ENCODE data around the gene ANKRD11. TPM values are rescaled to one million over a fixed set of nuclear protein-coding genes. Genes with fewer than 3 reads are reported as not detected.

The ANKRD11 gene
- polyA plus RNA-seq, 3 donors = 3.2 to 62.4 (median 5.4) TPM

DNA sequence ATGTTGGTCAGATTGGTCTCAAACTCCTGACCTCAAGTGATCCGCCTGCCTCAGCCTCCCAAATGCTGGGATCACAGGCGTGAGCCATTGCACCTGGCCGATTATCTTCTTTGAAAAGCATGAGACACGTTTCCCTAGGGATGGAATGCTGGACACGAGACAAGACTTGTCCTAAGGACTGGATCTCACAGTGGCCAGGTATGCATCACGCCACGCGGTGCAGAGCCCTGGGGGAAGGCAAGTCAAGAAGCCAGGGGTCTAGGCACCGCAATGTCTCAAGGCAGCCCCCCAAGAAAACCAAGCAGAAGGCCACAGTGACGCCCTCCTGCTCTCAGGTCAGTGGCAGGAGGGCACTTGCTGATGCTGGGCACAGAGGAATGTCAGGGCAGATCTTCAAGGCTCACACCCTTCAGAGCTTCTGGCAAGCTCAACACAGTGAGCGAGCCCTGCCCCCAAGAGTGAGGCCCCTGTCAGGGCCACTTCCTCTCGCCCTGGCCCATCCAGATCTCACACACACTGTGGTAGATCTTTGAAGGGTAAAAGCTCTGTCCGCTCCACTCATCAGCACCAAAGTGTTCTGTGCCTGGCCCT lies 138.2 kb downstream of the ANKRD11 start:
- TF ChIP-seq, protein P1, sequence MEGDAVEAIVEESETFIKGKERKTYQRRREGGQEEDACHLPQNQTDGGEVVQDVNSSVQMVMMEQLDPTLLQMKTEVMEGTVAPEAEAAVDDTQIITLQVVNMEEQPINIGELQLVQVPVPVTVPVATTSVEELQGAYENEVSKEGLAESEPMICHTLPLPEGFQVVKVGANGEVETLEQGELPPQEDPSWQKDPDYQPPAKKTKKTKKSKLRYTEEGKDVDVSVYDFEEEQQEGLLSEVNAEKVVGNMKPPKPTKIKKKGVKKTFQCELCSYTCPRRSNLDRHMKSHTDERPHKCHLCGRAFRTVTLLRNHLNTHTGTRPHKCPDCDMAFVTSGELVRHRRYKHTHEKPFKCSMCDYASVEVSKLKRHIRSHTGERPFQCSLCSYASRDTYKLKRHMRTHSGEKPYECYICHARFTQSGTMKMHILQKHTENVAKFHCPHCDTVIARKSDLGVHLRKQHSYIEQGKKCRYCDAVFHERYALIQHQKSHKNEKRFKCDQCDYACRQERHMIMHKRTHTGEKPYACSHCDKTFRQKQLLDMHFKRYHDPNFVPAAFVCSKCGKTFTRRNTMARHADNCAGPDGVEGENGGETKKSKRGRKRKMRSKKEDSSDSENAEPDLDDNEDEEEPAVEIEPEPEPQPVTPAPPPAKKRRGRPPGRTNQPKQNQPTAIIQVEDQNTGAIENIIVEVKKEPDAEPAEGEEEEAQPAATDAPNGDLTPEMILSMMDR (IDR thresholded peaks at IDR 0.05) = no peak
- Histone ChIP-seq H3K4me3 (replicated peaks in 1 of 3; ENCODE audit: low read depth in 2 of 3, low read length in 3 of 3) (no peak overlapping the region), H3K4me2 (replicated peaks; ENCODE audit: extremely low read depth, low read length, poor library complexity, severe bottlenecking) (no peak overlapping the region), H4K20me1 (ENCODE audit: insufficient read depth, low read length) (peaks cover 100% of the 10 kb centered on the region), H2AFZ (ENCODE audit: insufficient read depth, low read depth, low read length, poor library complexity, severe bottlenecking) (no peak overlapping the region), H3K9me3 (replicated peaks in 1 of 2; ENCODE audit: control insufficient read depth in 1 of 2, insufficient read depth in 1 of 2, low read length in 2 of 2) (no peaks in the 10 kb centered on the region), H3K9ac (ENCODE audit: insufficient read depth, low read length, poor library complexity, severe bottlenecking) (no peak overlapping the region), H3K79me2 (ENCODE audit: insufficient read depth, low read length) (peaks cover 100% of the 10 kb centered on the region), H3K27me3 (ENCODE audit: control insufficient read depth in 2 of 2, insufficient read depth in 2 of 2, low read length in 2 of 2) (no peaks in the 10 kb centered on the region), H3K4me1 (ENCODE audit: control insufficient read depth in 1 of 2, insufficient read depth in 2 of 2, low read length in 2 of 2) (peaks cover 22 to 36% of the 10 kb centered on the region in 2 donors), H3K36me3 (replicated peaks in 1 of 2; ENCODE audit: control insufficient read depth in 1 of 2, insufficient read depth in 2 of 2, low read length in 2 of 2) (peaks cover 6 to 31% of the 10 kb centered on the region in 2 donors), H3K27ac (ENCODE audit: low read depth in 1 of 2, low read length in 2 of 2) (peak overlapping the region in 1 of 2 donors; percentile 71)
- 81% methylated on average over 13 of the region's 13 CpGs for WGBS (ENCODE audit: insufficient coverage)
- peaks cover 0 to 4% (median 0%) of the 10 kb centered on the region in 3 donors for H3K27me3 Mint-ChIP-seq (ENCODE audit: low read depth in 3 of 3)
- H3K9me3 Mint-ChIP-seq = no peaks in the 10 kb centered on the region
- intact Hi-C loops (cut with micrococcal nuclease) = no loop called here
- no peak overlapping the region for H3K4me3 Mint-ChIP-seq
- peak overlapping the region in 5 of 7 donors; percentile 47 to 88 (median 72) for H3K27ac Mint-ChIP-seq
- peaks cover 38% of the 10 kb centered on the region for H3K4me1 Mint-ChIP-seq
- peaks cover 26 to 40% of the 10 kb centered on the region in 2 donors for H3K36me3 Mint-ChIP-seq
- DNase-seq = no peak

DNA sequence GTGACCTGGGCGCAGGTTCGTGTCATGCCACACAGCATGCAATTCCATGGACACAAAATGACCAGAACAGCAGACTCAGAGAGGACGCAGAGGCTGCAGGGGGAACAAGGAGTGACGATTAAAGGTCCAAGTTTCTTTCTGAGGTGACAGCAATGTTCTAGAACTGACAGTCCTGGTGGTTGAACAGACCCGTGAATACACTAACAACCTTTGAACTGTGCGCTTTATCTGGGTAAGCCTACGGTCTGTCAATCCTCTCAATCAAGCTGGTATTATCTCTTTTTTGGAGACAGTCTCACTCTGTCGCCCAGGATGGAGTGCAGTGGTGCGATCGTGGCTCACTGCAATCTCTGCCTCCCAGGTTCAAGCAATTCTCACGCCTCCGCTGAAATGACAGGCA lies 138.7 kb downstream of the ANKRD11 start:
- DNase-seq = no peak
- peaks cover 0 to 4% (median 0%) of the 10 kb centered on the region in 3 donors for H3K27me3 Mint-ChIP-seq (ENCODE audit: low read depth in 3 of 3)

More for the DNA sequence above, 138.7 kb downstream of the ANKRD11 start:
- no peak overlapping the region for H3K4me3 ChIP-seq (replicated peaks in 1 of 3; ENCODE audit: low read depth in 2 of 3, low read length in 3 of 3)
- no peak overlapping the region for H2AFZ ChIP-seq (ENCODE audit: insufficient read depth, low read depth, low read length, poor library complexity, severe bottlenecking)
- peaks cover 100% of the 10 kb centered on the region for H4K20me1 ChIP-seq (ENCODE audit: insufficient read depth, low read length)
- H3K9ac ChIP-seq (ENCODE audit: insufficient read depth, low read length, poor library complexity, severe bottlenecking) = no peak overlapping the region
- H3K4me2 ChIP-seq (replicated peaks; ENCODE audit: extremely low read depth, low read length, poor library complexity, severe bottlenecking) = no peak overlapping the region
- WGBS (ENCODE audit: insufficient coverage) = 98% methylated on average over 12 of the region's 12 CpGs
- peaks cover 6 to 31% of the 10 kb centered on the region in 2 donors for H3K36me3 ChIP-seq (replicated peaks in 1 of 2; ENCODE audit: control insufficient read depth in 1 of 2, insufficient read depth in 2 of 2, low read length in 2 of 2)
- peaks cover 17 to 31% of the 10 kb centered on the region in 2 donors for H3K4me1 ChIP-seq (ENCODE audit: control insufficient read depth in 1 of 2, insufficient read depth in 2 of 2, low read length in 2 of 2)
- TF ChIP-seq, protein P1 (IDR thresholded peaks at IDR 0.05) = no peak
- H3K4me3 Mint-ChIP-seq = no peak overlapping the region
- H3K36me3 Mint-ChIP-seq = peaks cover 22 to 35% of the 10 kb centered on the region in 2 donors
- no peaks in the 10 kb centered on the region for H3K9me3 Mint-ChIP-seq
- peak overlapping the region in 1 of 2 donors; percentile 71 for H3K27ac ChIP-seq (ENCODE audit: low read depth in 1 of 2, low read length in 2 of 2)
- no peaks in the 10 kb centered on the region for H3K9me3 ChIP-seq (replicated peaks in 1 of 2; ENCODE audit: control insufficient read depth in 1 of 2, insufficient read depth in 1 of 2, low read length in 2 of 2)
- H3K27me3 ChIP-seq (ENCODE audit: control insufficient read depth in 2 of 2, insufficient read depth in 2 of 2, low read length in 2 of 2) = no peaks in the 10 kb centered on the region
- peaks cover 100% of the 10 kb centered on the region for H3K79me2 ChIP-seq (ENCODE audit: insufficient read depth, low read length)
- H3K4me1 Mint-ChIP-seq = peaks cover 36% of the 10 kb centered on the region
- intact Hi-C loops (cut with micrococcal nuclease) = no loop called here
- H3K27ac Mint-ChIP-seq = peak overlapping the region in 3 of 7 donors; percentile 19 to 88 (median 71)

Data from CD14-positive monocyte (primary cell).